Measurements from ENCODE around the gene IWS1. TPM values are rescaled to one million over a fixed set of nuclear protein-coding genes. Genes with fewer than 3 reads are reported as not detected.

The IWS1 gene
- total RNA-seq, 1 donor from 2014 or later: 77.1 TPM

- TF ChIP-seq CTCF (conservative IDR thresholded peaks at IDR 0.05; ENCODE audit: low read depth, low read length): no peak
- H3K4me3 ChIP-seq (ENCODE audit: low read depth, low read length): no peak overlapping the region
- no peak for DNase-seq (ENCODE audit: low read depth)
Observed at GRCh38 chr2:127504552-127505430, 21.5 kb downstream of the IWS1 start.

GRCh38 chr2:127503491-127503890, 22.8 kb downstream of the IWS1 start:
- no peak for TF ChIP-seq CTCF (conservative IDR thresholded peaks at IDR 0.05; ENCODE audit: low read depth, low read length)
- DNase-seq (ENCODE audit: low read depth): no peak
- H3K4me3 ChIP-seq (ENCODE audit: low read depth, low read length): no peak overlapping the region

- no peak for TF ChIP-seq CTCF (conservative IDR thresholded peaks at IDR 0.05; ENCODE audit: low read depth, low read length)
- H3K4me3 ChIP-seq (ENCODE audit: low read depth, low read length): no peak overlapping the region
- DNase-seq (ENCODE audit: low read depth): no peak
Observed at GRCh38 chr2:127498386-127498785, 27.9 kb downstream of the IWS1 start.

GRCh38 chr2:127490283-127490682, 36.0 kb downstream of the IWS1 start:
- no peak for DNase-seq (ENCODE audit: low read depth)
- no peak overlapping the region for H3K4me3 ChIP-seq (ENCODE audit: low read depth, low read length)
- no peak for TF ChIP-seq CTCF (conservative IDR thresholded peaks at IDR 0.05; ENCODE audit: low read depth, low read length)

GRCh38 chr2:127486247-127487058, 39.8 kb downstream of the IWS1 start:
- no peak for TF ChIP-seq CTCF (conservative IDR thresholded peaks at IDR 0.05; ENCODE audit: low read depth, low read length)
- H3K4me3 ChIP-seq (ENCODE audit: low read depth, low read length): no peak overlapping the region
- no peak for DNase-seq (ENCODE audit: low read depth)

GRCh38 chr2:127485694-127486071, 40.6 kb downstream of the IWS1 start:
- no peak overlapping the region for H3K4me3 ChIP-seq (ENCODE audit: low read depth, low read length)
- no peak for DNase-seq (ENCODE audit: low read depth)
- no peak for TF ChIP-seq CTCF (conservative IDR thresholded peaks at IDR 0.05; ENCODE audit: low read depth, low read length)
